Mucosa of rectum (tissue), 2 donors: Measurements from ENCODE around the gene BACE2.

Experiments used
- H3K27ac ChIP-seq, 2 donors: one replicate each; pipeline ENCODE4 v1.7.0; 2013; ENCODE audit warnings: inconsistent platforms in 2 of 2, low read depth in 2 of 2, low read length in 2 of 2
- H3K27me3 ChIP-seq, 2 donors: one replicate each; pipeline ENCODE4 v1.7.0; 2013; ENCODE audit warnings: low read length in 2 of 2; ENCODE audit not compliant: control insufficient read depth in 2 of 2, insufficient read depth in 2 of 2
- H3K36me3 ChIP-seq, 2 donors: one replicate each; pipeline ENCODE4 v1.7.0; 2013; ENCODE audit warnings: low read length in 2 of 2; ENCODE audit not compliant: control insufficient read depth in 2 of 2, insufficient read depth in 2 of 2
- H3K4me1 ChIP-seq, 2 donors: one replicate each; pipeline ENCODE4 v1.7.0; 2013; ENCODE audit warnings: low read length in 2 of 2, mild to moderate bottlenecking in 1 of 2; ENCODE audit not compliant: control insufficient read depth in 2 of 2, insufficient read depth in 2 of 2
- H3K4me3 ChIP-seq, 2 donors: one replicate each; pipeline ENCODE4 v1.7.0; 2013; ENCODE audit warnings: low read length in 2 of 2
- H3K9ac ChIP-seq, 2 donors: one replicate each; pipeline ENCODE4 v1.7.0; 2013; ENCODE audit warnings: low read length in 2 of 2, low read depth in 1 of 2, mild to moderate bottlenecking in 1 of 2
- H3K9me3 ChIP-seq, 2 donors: one replicate each; pipeline ENCODE4 v1.7.0; 2013; ENCODE audit warnings: low read length in 2 of 2; ENCODE audit not compliant: control insufficient read depth in 2 of 2
- donor health status: healthy.
- donor health status: Normal muscosa, but diverticular disease.

BACE2 gene

GRCh38 chr21:41164052-41164451 lies 3.9 kb upstream of the BACE2 start:
- Histone ChIP-seq H3K27ac (no peak overlapping the region), H3K9me3 (no peaks in the 10 kb centered on the region), H3K4me3 (no peak overlapping the region)

GRCh38 chr21:41164981-41165655 lies 2.8 kb upstream of the BACE2 start:
- Histone ChIP-seq H3K9me3 (no peaks in the 10 kb centered on the region), H3K9ac (peak overlapping the region in 1 of 2 donors; percentile 24), H3K4me3 (no peak overlapping the region), H3K27me3 (no peaks in the 10 kb centered on the region), H3K36me3 (no peaks in the 10 kb centered on the region), H3K4me1 (peaks cover 6 to 16% of the 10 kb centered on the region in 2 donors), H3K27ac (peak overlapping the region; percentile 19 to 75)

More at GRCh38 chr21:41164052-41164451, 3.9 kb upstream of the BACE2 start:
- Histone ChIP-seq H3K36me3 (no peaks in the 10 kb centered on the region), H3K9ac (no peak overlapping the region), H3K4me1 (peaks cover 6 to 11% of the 10 kb centered on the region in 2 donors), H3K27me3 (no peaks in the 10 kb centered on the region)

GRCh38 chr21:41166884-41167283 lies 1.1 kb upstream of the BACE2 start:
- Histone ChIP-seq H3K27ac (peak overlapping the region in 1 of 2 donors; percentile 83), H3K9ac (peak overlapping the region in 1 of 2 donors; percentile 92), H3K36me3 (no peaks in the 10 kb centered on the region), H3K4me1 (peaks cover 9 to 19% of the 10 kb centered on the region in 2 donors), H3K9me3 (no peaks in the 10 kb centered on the region), H3K4me3 (peak overlapping the region; percentile 58 to 73), H3K27me3 (no peaks in the 10 kb centered on the region)

- peak overlapping the region; percentile 66 to 92 for H3K9ac ChIP-seq
- peaks cover 9 to 19% of the 10 kb centered on the region in 2 donors for H3K4me1 ChIP-seq
- peak overlapping the region; percentile 63 to 83 for H3K27ac ChIP-seq
Observed at GRCh38 chr21:41168391-41169257, 664 bp downstream of the BACE2 start.

DNA sequence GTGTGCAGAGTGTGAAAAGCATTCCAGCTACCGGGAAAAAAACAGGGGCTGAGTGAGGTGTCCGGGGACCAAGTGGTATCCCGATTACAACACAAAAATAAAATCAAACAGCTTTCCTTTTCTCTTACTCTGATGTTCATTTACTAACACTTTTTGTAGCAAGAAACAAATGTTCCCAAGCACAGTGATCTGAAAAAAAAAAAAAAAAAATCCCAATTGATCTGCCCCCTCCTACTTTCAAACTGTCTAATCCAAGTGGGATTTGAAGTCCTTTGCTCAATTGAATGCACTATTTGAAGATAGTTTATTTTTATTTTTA lies 1.3 kb downstream of the BACE2 start:
- Histone ChIP-seq H3K27me3 (no peaks in the 10 kb centered on the region), H3K4me3 (peak overlapping the region; percentile 70 to 73), H3K9ac (peak overlapping the region; percentile 44 to 58), H3K4me1 (peaks cover 9 to 19% of the 10 kb centered on the region in 2 donors), H3K36me3 (no peaks in the 10 kb centered on the region), H3K9me3 (no peaks in the 10 kb centered on the region), H3K27ac (peak overlapping the region in 1 of 2 donors; percentile 28)

More at GRCh38 chr21:41168391-41169257, 664 bp downstream of the BACE2 start:
- no peaks in the 10 kb centered on the region for H3K27me3 ChIP-seq
- H3K36me3 ChIP-seq, result no peaks in the 10 kb centered on the region
- H3K9me3 ChIP-seq, result no peaks in the 10 kb centered on the region
- peak overlapping the region; percentile 70 to 73 for H3K4me3 ChIP-seq

- H3K4me3 ChIP-seq, result peak overlapping the region in 1 of 2 donors; percentile 70
Observed at GRCh38 chr21:41169701-41170100, 1.7 kb downstream of the BACE2 start.

GRCh38 chr21:41170442-41170841 lies 2.5 kb downstream of the BACE2 start:
- Histone ChIP-seq H3K27ac (peak overlapping the region in 1 of 2 donors; percentile 46), H3K27me3 (no peaks in the 10 kb centered on the region), H3K9ac (no peak overlapping the region), H3K9me3 (no peaks in the 10 kb centered on the region), H3K4me1 (peaks cover 5 to 13% of the 10 kb centered on the region in 2 donors), H3K36me3 (no peaks in the 10 kb centered on the region), H3K4me3 (no peak overlapping the region)

More at GRCh38 chr21:41169701-41170100, 1.7 kb downstream of the BACE2 start:
- no peak overlapping the region for H3K9ac ChIP-seq
- H3K36me3 ChIP-seq, result no peaks in the 10 kb centered on the region
- no peak overlapping the region for H3K27ac ChIP-seq
- H3K9me3 ChIP-seq, result no peaks in the 10 kb centered on the region
- H3K4me1 ChIP-seq, result peaks cover 9 to 19% of the 10 kb centered on the region in 2 donors
- H3K27me3 ChIP-seq, result no peaks in the 10 kb centered on the region

GRCh38 chr21:41170859-41171609 lies 3.1 kb downstream of the BACE2 start:
- Histone ChIP-seq H3K27ac (peak overlapping the region in 1 of 2 donors; percentile 46), H3K27me3 (no peaks in the 10 kb centered on the region), H3K9me3 (no peaks in the 10 kb centered on the region), H3K9ac (no peak overlapping the region), H3K4me3 (no peak overlapping the region), H3K4me1 (peaks cover 3 to 7% of the 10 kb centered on the region in 2 donors), H3K36me3 (no peaks in the 10 kb centered on the region)

DNA sequence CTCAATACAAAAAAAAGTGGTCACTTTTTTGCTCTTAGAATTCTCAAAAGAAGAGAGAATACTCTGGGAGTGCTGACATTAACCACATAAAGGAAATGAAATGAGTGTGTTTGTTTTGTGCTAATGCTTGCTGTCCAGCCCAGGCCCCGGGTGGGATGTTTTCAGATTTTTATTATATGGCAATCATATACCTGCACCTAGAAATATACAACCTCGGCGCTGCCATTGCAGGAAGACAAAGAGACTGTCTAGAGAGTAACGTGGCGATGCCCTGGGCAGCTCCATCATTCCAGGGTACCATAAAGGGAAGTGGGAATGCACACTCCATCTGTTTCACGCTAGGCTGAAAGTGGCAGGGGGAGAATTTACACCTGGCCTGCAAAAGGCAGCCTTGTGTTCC lies 7.1 kb downstream of the BACE2 start:
- H3K9ac ChIP-seq, result no peak overlapping the region
- H3K36me3 ChIP-seq, result no peaks in the 10 kb centered on the region
- H3K9me3 ChIP-seq, result no peaks in the 10 kb centered on the region
- no peaks in the 10 kb centered on the region for H3K27me3 ChIP-seq
- no peak overlapping the region for H3K27ac ChIP-seq
- no peak overlapping the region for H3K4me3 ChIP-seq
- peaks cover 3% of the 10 kb centered on the region in 2 donors for H3K4me1 ChIP-seq
